Bronchial epithelial cell (primary cell): ENCODE measurements around the gene SRPX. TPM values are rescaled to one million over a fixed set of nuclear protein-coding genes. Genes with fewer than 3 reads are reported as not detected.

Source experiments
- DNase-seq: peaks from one replicate; pipeline ENCODE4 v3.0.0-alpha.2; 2010; ENCODE audit warnings: low read depth
- FAIRE-seq: peaks from 2 replicates; lab custom pipeline; 2011; peaks lifted over from hg19 to GRCh38; lab: Jason Lieb, UNC
- H3K27me3 ChIP-seq: 2 replicates; pipeline ENCODE4 v1.5.1; 2011; ENCODE audit warnings: low read length; ENCODE audit not compliant: control insufficient read depth, insufficient read depth
- H3K36me3 ChIP-seq: 2 replicates; pipeline ENCODE4 v1.5.1; 2011; ENCODE audit warnings: low read length; ENCODE audit not compliant: control insufficient read depth, insufficient read depth
- H3K4me3 ChIP-seq: 2 replicates; pipeline ENCODE4 v1.5.1; 2011; ENCODE audit warnings: mild to moderate bottlenecking, low read depth, low read length, control low read depth
- total RNA-seq: library from RNA; depleted of rRNA; stranded (reverse); fragments of >200 nt; gene quantifications from 2 replicates; pipeline ENCODE4 v1.2.1, GENCODE V29; 2014
- TF ChIP-seq, protein P1 (sequence below): IDR thresholded peaks from 2 replicates; pipeline ENCODE4 v1.5.1; 2011; ENCODE audit warnings: mild to moderate bottlenecking, moderate library complexity, low read length, control low read depth, inconsistent platforms; ENCODE audit not compliant: insufficient read depth, severe bottlenecking

The SRPX gene
- total RNA-seq, 1 donor from 2014 or later = 2.4 TPM

DNA sequence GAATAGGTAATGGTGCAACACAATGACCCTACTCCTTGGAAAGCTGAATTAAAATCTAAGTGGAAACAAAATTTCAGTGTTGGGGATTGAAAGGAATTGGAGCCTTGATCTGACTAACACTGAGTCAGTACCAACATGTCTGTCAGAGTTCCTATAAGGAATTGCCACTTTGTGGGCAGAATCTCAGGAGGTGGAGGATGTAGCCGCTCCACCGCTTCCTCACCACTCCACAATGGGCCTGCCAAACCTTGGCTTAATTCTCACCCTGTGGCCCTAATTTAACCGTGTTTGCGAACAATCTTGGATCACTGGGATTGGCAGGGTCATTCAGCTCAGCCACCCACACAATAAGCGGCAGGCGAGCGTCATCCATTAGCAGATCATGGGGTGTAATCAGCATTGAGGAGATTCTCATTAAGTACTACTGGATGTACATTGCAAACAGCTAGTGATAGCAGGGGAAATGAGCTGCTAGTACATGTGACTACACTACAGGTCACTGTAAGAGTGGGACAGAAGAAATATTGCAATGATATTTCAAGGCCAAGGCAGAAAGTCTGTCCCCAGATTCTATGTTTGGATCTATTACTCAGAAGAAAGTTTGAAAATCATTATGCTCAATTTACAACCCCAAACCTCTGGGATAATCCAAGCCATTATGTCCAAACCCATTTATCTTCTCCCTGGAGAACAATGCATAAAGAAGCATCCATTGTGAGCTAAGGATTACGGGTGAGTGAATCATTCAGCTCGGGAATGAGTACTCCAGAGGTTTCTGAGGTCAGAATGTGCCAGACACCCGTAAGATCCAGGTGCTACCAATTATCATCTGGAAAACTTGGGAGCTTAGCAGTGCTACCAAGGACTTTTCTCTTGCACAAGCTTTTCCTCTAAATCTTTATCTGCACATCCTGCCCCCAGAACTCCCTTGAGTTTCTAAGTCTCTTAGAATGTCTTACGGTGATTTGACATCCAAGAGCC lies 5.8 kb downstream of the SRPX start:
- Histone ChIP-seq H3K36me3 (no peaks in the 10 kb centered on the region), H3K4me3 (no peak overlapping the region), H3K27me3 (no peaks in the 10 kb centered on the region)
- TF ChIP-seq, protein P1, sequence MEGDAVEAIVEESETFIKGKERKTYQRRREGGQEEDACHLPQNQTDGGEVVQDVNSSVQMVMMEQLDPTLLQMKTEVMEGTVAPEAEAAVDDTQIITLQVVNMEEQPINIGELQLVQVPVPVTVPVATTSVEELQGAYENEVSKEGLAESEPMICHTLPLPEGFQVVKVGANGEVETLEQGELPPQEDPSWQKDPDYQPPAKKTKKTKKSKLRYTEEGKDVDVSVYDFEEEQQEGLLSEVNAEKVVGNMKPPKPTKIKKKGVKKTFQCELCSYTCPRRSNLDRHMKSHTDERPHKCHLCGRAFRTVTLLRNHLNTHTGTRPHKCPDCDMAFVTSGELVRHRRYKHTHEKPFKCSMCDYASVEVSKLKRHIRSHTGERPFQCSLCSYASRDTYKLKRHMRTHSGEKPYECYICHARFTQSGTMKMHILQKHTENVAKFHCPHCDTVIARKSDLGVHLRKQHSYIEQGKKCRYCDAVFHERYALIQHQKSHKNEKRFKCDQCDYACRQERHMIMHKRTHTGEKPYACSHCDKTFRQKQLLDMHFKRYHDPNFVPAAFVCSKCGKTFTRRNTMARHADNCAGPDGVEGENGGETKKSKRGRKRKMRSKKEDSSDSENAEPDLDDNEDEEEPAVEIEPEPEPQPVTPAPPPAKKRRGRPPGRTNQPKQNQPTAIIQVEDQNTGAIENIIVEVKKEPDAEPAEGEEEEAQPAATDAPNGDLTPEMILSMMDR = no peak
- DNase-seq (peak; percentile 53), FAIRE-seq (peak; percentile 64)

DNA sequence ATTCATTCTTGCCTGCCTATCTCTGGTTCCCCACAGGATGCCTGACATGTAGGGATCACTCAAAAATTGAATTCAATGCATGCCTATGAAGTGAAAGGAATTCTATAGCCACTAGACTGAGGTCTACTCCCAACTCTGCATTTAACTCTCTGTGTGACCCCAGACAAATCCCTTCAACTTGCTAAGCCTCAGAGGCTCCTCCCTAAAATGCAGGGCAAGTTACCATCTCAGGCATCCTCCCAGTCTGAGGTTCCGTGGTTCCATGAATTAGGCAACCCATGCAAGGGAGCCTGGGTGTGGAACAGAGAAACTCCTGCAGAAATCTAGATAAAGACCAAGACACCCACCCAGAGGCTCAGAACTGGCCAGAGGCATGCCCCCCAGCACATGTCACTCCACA lies 6.6 kb downstream of the SRPX start:
- TF ChIP-seq, protein P1 = no peak
- DNase-seq (no peak), FAIRE-seq (no peak)
- Histone ChIP-seq H3K27me3 (no peaks in the 10 kb centered on the region), H3K36me3 (no peaks in the 10 kb centered on the region), H3K4me3 (no peak overlapping the region)

DNA sequence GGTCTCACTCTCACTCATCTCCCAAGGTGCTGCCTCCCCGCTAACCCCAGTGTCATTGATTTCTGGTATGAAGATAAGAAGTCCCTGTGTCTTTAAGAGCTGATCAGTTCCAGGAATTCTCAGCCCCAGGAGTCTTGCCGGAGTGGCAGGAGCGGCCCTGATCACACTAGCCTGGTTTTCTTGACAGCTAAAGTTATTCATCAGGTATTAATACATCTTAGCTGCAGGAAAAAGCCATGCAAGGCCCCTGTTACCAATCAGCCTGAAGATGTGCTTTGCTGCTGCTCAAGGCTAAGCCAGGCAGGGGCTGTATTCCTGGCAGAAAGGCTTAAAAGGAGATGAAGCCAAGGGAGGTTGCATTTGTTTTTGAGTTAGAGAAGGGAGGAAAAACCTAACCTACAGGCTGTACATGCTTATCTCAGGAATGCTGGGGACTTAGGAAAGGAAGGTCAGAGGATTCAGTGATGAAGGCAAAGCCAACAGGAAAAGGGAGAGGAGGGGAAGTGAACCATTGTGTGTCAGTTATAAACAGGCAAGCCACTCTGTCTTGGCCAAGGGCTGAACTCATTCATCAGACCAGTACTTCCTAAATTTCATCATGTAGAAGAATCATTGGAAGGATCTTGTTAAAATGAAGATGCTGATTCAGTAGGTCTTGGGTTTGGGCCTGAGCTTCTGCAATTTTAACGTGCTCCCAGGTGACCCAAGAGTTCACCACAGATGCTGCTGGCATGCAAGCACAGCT lies 8.6 kb downstream of the SRPX start:
- FAIRE-seq (no peak), DNase-seq (no peak)
- Histone ChIP-seq H3K4me3 (no peak overlapping the region), H3K36me3 (no peaks in the 10 kb centered on the region), H3K27me3 (no peaks in the 10 kb centered on the region)
- TF ChIP-seq, protein P1 = no peak

DNA sequence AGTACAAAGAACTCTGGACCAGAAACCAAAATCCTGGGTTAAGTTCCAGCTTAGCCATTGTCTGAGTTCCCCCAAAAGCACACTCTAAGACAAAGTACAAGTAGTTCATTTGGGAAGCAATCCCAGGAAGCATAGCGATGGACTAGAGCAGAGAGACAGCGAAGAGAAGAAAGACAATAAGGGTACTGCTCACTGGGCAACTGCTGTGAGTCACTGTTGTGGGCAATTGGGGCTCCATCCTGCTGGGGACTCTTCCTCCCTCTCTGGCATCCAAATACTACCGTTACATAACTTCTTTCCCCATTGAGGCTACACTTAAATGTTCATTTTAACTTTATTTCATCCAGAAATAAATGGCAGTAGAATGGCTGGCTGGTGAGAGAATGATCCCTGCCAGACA lies 14.1 kb downstream of the SRPX start:
- Histone ChIP-seq H3K4me3 (no peak overlapping the region), H3K36me3 (no peaks in the 10 kb centered on the region), H3K27me3 (no peaks in the 10 kb centered on the region)
- no peak for FAIRE-seq
- no peak for DNase-seq
- TF ChIP-seq, protein P1 = no peak

DNA sequence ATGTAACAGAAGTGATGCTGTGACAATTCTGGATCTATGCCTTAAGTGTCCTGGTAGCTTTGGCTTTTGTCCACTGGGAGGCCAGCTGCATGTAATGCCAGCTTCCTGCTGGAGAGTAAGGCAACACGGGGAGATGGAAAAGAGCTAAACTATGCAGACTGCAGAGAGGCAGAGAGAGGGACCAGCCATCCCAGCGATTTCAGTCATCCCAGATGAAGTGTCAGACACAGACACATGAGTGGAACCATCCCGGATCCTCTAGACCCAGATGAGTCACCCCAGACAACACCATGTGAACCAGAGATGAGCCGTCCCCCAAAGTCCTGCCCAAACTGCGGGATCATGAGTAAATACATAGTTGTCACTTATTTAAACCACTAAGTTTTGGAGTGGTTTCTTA lies 14.6 kb downstream of the SRPX start:
- H3K4me3 ChIP-seq = no peak overlapping the region
- H3K36me3 ChIP-seq = no peaks in the 10 kb centered on the region
- H3K27me3 ChIP-seq = no peaks in the 10 kb centered on the region
- DNase-seq (no peak), FAIRE-seq (no peak)
- TF ChIP-seq, protein P1 = no peak
